Adrenal gland (tissue), 12 donors: ENCODE data around the gene ETNK2. TPM values are rescaled to one million over a fixed set of nuclear protein-coding genes. Genes with fewer than 3 reads are reported as not detected.

Experiments used
- DNase-seq, 7 donors: peaks; one replicate each; pipeline ENCODE4 v3.0.0-alpha.2; 2019 to 2020
- H3K27ac ChIP-seq, 5 donors: fragments of 200-600 bp; sonication (generic) in 4 of 5; 1 replicate in 3 of 5; 2 replicates in 2 of 5; pipeline versions ENCODE4 v1.5.1 to v1.8.0; 2016 to 2020; ENCODE audit warnings: mild to moderate bottlenecking in 1 of 5
- H3K27me3 ChIP-seq: fragments of 200-600 bp; 2 replicates; pipeline ENCODE4 v1.8.0; 2021
- H3K36me3 ChIP-seq, 2 donors: fragments of 200-600 bp; replicated peaks in 1 of 2; 1 replicate in 1 of 2; 2 replicates in 1 of 2; pipeline versions ENCODE4 v1.5.1 to v1.8.0; 2018 to 2022
- H3K4me1 ChIP-seq, 2 donors: fragments of 200-600 bp; replicated peaks in 1 of 2; 1 replicate in 1 of 2; 2 replicates in 1 of 2; pipeline versions ENCODE4 v1.5.1 to v1.8.0; 2018 to 2021
- H3K4me3 ChIP-seq, 4 donors: fragments of 200-600 bp; sonication (generic) in 3 of 4; one replicate each; pipeline ENCODE4 v1.5.1; 2016 to 2018
- H3K9me3 ChIP-seq, 3 donors: fragments of 200-600 bp; sonication (generic) in 1 of 3; replicated peaks in 1 of 3; 1 replicate in 2 of 3; 2 replicates in 1 of 3; pipeline versions ENCODE4 v1.5.1 to v1.8.0; 2016 to 2021
- CTCF ChIP-seq, 6 experiments: fragments of 450-650 bp in 4 of 6; fragments of 200-600 bp in 2 of 6; sonication (generic) in 1 of 6; IDR thresholded peaks; 1 replicate in 5 of 6; 2 replicates in 1 of 6; pipeline versions ENCODE4 v1.5.1 to v1.8.0; 2016 to 2021; ENCODE audit warnings: antibody characterized with exemption in 6 of 6, mild to moderate bottlenecking in 2 of 6, moderate library complexity in 1 of 6
- POLR2A ChIP-seq, 2 donors: fragments of 450-650 bp; IDR thresholded peaks; one replicate each; pipeline ENCODE4 v1.6.1; 2017; ENCODE audit warnings: antibody characterized with exemption in 2 of 2, mild to moderate bottlenecking in 2 of 2, moderate library complexity in 1 of 2
- WGBS, 4 donors: extraction: QIAGEN DNeasy Blood & Tissue Kit in 2 of 4; methylation state at CpG; one replicate each; pipeline versions ENCODE4 v1.1.5 to v1.1.7; 2013 to 2017; 5-methylcytosine and 5-hydroxymethylcytosine counted together
- intact Hi-C, 2 donors: fragments of 100-400 bp; cut with DNase I; formaldehyde crosslinking; loops; one replicate each; pipeline versions ENCODE4 v1.14.1 to v1.15.0; 2022 to 2023
- polyA plus RNA-seq, 3 donors: library from polyadenylated mRNA; stranded (reverse); fragments of 200-250 nt in 2 of 3; fragments of 350-450 nt in 1 of 3; fragmentation: Illumina TruSeq in 1 of 3; extraction: RNeasy Lipid Tissue Mini Kit (QIAGEN cat#74804) in 1 of 3; gene quantifications; one replicate each; pipeline ENCODE4 v1.2.3, GENCODE V29; 2013 to 2014
- total RNA-seq, 9 donors: library from RNA; depleted of rRNA in 4 of 9; stranded (reverse); fragments of >200 nt in 4 of 9; fragments of 120-200 nt in 1 of 9; fragmentation: NEBNext Ultra II Directional in 1 of 9; extraction: Animal tissue kit (Norgen Biotek cat#: 25700) in 1 of 9; gene quantifications; one replicate each; pipeline versions ENCODE4 v1.1.0 to v1.2.4, GENCODE V29; 2013 to 2023
- donor health status: healthy with polysubstance abuse.
- donor health status: Bipolar disorder and iron deficiency.
- donor health status: DM: yes; HTN: yes; CAD: no.
- donor health status: DM: no; HTN: no; CAD: no.
- donor health status: DM: no; HTN: no; CAD: no.
- donor health status: DM: yes; HTN: yes; CAD: no.

The ETNK2 gene
- total and polyA plus RNA-seq, 12 donors, result 3.1 to 78.6 (median 9.3) TPM

GRCh38 chr1:204153667-204154066, 1.8 kb upstream of the ETNK2 start:
- Histone ChIP-seq H3K9me3 (no peaks in the 10 kb centered on the region), H3K27ac (no peak overlapping the region), H3K27me3 (no peaks in the 10 kb centered on the region), H3K4me1 (peaks cover 3 to 12% of the 10 kb centered on the region in 2 donors), H3K36me3 (no peaks in the 10 kb centered on the region), H3K4me3 (no peak overlapping the region)
- 86 to 96% (median 89%) methylated on average over 3 to 5 of the region's 5 CpGs for WGBS, 4 donors
- intact Hi-C loops, result no loop called here
- TF ChIP-seq POLR2A (IDR thresholded peaks at IDR 0.05), result no peak
- no peak for TF ChIP-seq CTCF (IDR thresholded peaks at IDR 0.05)
- DNase-seq, result no peak

- H3K27me3 ChIP-seq, result no peaks in the 10 kb centered on the region
- 17 to 56% (median 27%) methylated on average over 4 to 25 of the region's 25 CpGs for WGBS, 4 donors
These were observed 633 bp upstream of the ETNK2 start for GRCh38 chr1:204152310-204153044.

GRCh38 chr1:204150702-204151551, 917 bp downstream of the ETNK2 start:
- no peak for DNase-seq
- TF ChIP-seq POLR2A (IDR thresholded peaks at IDR 0.05) (no peak), CTCF (IDR thresholded peaks at IDR 0.05) (no peak)
- Histone ChIP-seq H3K4me1 (peaks cover 3 to 12% of the 10 kb centered on the region in 2 donors), H3K27me3 (no peaks in the 10 kb centered on the region), H3K36me3 (no peaks in the 10 kb centered on the region), H3K4me3 (peak overlapping the region in 2 of 4 donors; percentile 23 to 70), H3K9me3 (no peaks in the 10 kb centered on the region), H3K27ac (peak overlapping the region in 3 of 5 donors; percentile 6 to 82 (median 73))
- 33 to 56% (median 35%) methylated on average over 17 to 33 of the region's 33 CpGs for WGBS, 4 donors
- intact Hi-C loops, result no loop called here

More at GRCh38 chr1:204152310-204153044, 633 bp upstream of the ETNK2 start:
- Histone ChIP-seq H3K36me3 (no peaks in the 10 kb centered on the region), H3K4me3 (peak overlapping the region in 2 of 4 donors; percentile 28 to 70), H3K4me1 (peaks cover 3 to 12% of the 10 kb centered on the region in 2 donors), H3K27ac (peak overlapping the region in 2 of 5 donors; percentile 73 to 82), H3K9me3 (no peaks in the 10 kb centered on the region)
- DNase-seq, result peak in 2 of 7 donors; percentile 8 to 36
- intact Hi-C loops, result no loop called here
- TF ChIP-seq CTCF (IDR thresholded peaks at IDR 0.05), result no peak
- TF ChIP-seq POLR2A (IDR thresholded peaks at IDR 0.05), result no peak
